Measurements from ENCODE around the gene DEPP1.

- TF ChIP-seq, protein P1, sequence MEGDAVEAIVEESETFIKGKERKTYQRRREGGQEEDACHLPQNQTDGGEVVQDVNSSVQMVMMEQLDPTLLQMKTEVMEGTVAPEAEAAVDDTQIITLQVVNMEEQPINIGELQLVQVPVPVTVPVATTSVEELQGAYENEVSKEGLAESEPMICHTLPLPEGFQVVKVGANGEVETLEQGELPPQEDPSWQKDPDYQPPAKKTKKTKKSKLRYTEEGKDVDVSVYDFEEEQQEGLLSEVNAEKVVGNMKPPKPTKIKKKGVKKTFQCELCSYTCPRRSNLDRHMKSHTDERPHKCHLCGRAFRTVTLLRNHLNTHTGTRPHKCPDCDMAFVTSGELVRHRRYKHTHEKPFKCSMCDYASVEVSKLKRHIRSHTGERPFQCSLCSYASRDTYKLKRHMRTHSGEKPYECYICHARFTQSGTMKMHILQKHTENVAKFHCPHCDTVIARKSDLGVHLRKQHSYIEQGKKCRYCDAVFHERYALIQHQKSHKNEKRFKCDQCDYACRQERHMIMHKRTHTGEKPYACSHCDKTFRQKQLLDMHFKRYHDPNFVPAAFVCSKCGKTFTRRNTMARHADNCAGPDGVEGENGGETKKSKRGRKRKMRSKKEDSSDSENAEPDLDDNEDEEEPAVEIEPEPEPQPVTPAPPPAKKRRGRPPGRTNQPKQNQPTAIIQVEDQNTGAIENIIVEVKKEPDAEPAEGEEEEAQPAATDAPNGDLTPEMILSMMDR (IDR thresholded peaks at IDR 0.05), result no peak
- no peak for TF ChIP-seq ZFX (IDR thresholded peaks at IDR 0.05; ENCODE audit: borderline replicate concordance)
Measured at GRCh38 chr10:44948642-44949041, 30.0 kb downstream of the DEPP1 start.

Measured in 22Rv1 (cell line).